ENCODE measurements around the gene NCCRP1. TPM values are rescaled to one million over a fixed set of nuclear protein-coding genes. Genes with fewer than 3 reads are reported as not detected.

The NCCRP1 gene
- total and polyA plus RNA-seq, 10 donors, result 0.12 to 1.7 (median 0.19) TPM; not detected in 5

DNA sequence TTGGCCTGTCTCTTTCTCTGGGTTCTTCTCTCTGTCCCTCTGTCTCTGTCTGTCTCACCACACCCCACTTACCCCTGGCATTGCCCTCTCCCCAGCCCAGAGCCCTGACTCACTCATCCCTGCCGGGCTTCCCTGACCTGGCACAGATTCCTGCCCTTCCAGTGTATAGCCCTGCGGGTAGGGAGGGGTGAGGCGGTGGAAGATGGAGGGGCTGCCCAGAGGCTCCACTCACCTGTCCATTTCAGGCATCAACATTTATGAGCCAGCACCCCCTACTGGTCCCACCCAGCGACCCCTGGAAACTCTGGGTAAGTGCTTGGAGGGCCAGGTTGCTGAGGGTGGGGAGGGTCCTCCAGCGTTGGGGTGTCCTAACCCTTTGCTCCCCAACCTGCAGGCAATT is 1.0 kb downstream of the NCCRP1 start:
- Histone ChIP-seq H3K9me3 (no peaks in the 10 kb centered on the region), H3K4me1 (peaks cover 4 to 28% (median 11%) of the 10 kb centered on the region in 6 donors), H3K4me3 (no peak overlapping the region), H3K36me3 (no peaks in the 10 kb centered on the region), H3K27me3 (replicated peaks in 1 of 7) (peaks cover 0 to 94% (median 65%) of the 10 kb centered on the region in 7 donors), H3K27ac (no peak overlapping the region)
- intact Hi-C loops (cut with DNase I; ENCODE audit: low total_unique reads), result no loop called here
- DNase-seq, result no peak
- WGBS, 5 donors, result 57 to 63% (median 60%) methylated on average over 5 of the region's 5 CpGs
- TF ChIP-seq POLR2AphosphoS5 (IDR thresholded peaks at IDR 0.05) (no peak), CTCF (IDR thresholded peaks at IDR 0.05 in 8 of 11, conservative IDR thresholded peaks at IDR 0.05 in 3 of 11) (no peak), POLR2A (IDR thresholded peaks at IDR 0.05) (no peak)

DNA sequence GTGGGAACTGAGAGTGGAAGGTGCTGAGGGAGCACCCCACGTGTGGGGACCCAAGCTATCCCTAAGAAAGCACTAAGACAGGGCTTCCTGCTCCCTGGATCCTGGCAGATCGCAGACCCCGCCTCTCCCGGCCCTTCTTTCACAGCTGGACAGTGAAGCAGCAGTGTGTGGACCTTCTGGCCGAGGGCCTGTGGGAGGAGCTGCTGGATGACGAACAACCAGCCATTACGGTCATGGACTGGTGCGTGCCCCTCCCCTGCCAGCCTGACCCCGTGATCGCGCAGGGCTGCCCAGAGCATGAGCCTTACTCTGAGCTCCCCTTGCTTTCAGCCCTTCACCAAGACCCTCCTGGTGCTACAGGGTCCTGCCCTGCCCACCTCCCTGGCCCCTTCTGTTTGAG is 2.3 kb downstream of the NCCRP1 start:
- WGBS, 5 donors, result 43 to 61% (median 50%) methylated on average over 7 to 11 of the region's 11 CpGs
- H3K27ac ChIP-seq, result no peak overlapping the region
- intact Hi-C loops (cut with DNase I; ENCODE audit: low total_unique reads), result no loop called here
- peaks cover 4 to 31% (median 11%) of the 10 kb centered on the region in 6 donors for H3K4me1 ChIP-seq
- H3K36me3 ChIP-seq, result no peaks in the 10 kb centered on the region
- TF ChIP-seq POLR2A (IDR thresholded peaks at IDR 0.05) (no peak), POLR2AphosphoS5 (IDR thresholded peaks at IDR 0.05) (peak in 1 of 3 donors; percentile 8)
- no peak overlapping the region for H3K4me3 ChIP-seq
- no peak for DNase-seq
- no peaks in the 10 kb centered on the region for H3K9me3 ChIP-seq
- peaks cover 0 to 100% (median 77%) of the 10 kb centered on the region in 7 donors for H3K27me3 ChIP-seq (replicated peaks in 1 of 7)

DNA sequence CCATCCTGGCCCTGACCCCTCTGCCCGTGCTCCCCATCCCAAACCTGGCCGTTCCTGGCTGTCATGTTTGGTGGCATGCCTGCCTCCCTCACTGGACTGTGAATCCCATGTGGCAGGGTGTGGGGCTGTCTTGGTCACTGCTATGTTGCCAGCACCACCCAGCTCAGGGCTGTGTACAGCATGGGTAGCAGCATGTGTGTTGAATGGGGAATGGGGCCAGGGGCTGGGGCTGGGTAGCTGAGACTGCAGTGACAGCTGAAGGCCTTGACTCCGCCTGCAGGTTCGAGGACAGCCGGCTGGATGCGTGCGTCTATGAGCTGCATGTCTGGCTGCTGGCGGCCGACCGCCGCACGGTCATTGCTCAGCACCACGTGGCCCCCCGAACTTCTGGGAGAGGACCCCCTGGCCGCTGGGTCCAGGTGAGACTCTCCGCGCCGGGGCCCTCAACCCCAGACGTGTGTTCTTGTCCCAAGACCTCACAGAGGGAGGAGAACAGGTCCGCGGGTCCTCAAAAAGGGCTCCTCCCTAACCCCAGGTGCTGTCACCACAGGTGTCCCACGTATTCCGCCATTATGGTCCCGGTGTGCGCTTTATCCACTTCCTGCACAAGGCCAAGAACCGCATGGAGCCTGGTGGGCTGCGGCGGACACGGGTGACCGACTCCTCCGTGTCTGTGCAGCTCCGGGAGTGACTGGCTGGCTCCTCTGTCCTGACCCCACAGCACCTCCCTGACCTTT is 3.5 kb downstream of the NCCRP1 start:
- no peak overlapping the region for H3K4me3 ChIP-seq
- H3K9me3 ChIP-seq, result no peaks in the 10 kb centered on the region
- WGBS, 5 donors, result 70 to 93% (median 85%) methylated on average over 17 to 32 of the region's 32 CpGs
- peaks cover 4 to 29% (median 11%) of the 10 kb centered on the region in 6 donors for H3K4me1 ChIP-seq
- no peak for DNase-seq
- H3K27me3 ChIP-seq (replicated peaks in 1 of 7), result peaks cover 0 to 100% (median 73%) of the 10 kb centered on the region in 7 donors
- intact Hi-C loops (cut with DNase I; ENCODE audit: low total_unique reads), result no loop called here
- H3K36me3 ChIP-seq, result no peaks in the 10 kb centered on the region
- no peak for TF ChIP-seq POLR2AphosphoS5 (IDR thresholded peaks at IDR 0.05)
- no peak for TF ChIP-seq POLR2A (IDR thresholded peaks at IDR 0.05)
- TF ChIP-seq CTCF (IDR thresholded peaks at IDR 0.05 in 8 of 11, conservative IDR thresholded peaks at IDR 0.05 in 3 of 11), result no peak
- H3K27ac ChIP-seq, result no peak overlapping the region

DNA sequence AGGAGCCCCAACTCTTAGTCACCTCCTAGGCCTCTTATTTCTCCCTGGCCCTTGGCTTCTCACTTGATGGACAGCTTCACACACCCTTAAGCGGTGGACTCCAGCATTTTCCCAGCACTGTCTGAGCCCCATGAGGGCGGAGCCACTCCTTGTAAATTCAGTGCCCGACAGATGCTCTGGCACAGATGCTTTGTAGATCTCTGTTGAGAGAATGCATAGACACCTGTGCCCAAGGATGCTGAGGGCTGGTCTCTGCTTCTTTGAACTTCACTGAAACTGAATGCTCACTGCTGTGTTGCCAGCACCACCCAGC is 4.0 kb downstream of the NCCRP1 start:
- intact Hi-C loops (cut with DNase I; ENCODE audit: low total_unique reads), result no loop called here
- H3K9me3 ChIP-seq, result no peaks in the 10 kb centered on the region
- H3K27me3 ChIP-seq (replicated peaks in 1 of 7), result peaks cover 0 to 98% (median 68%) of the 10 kb centered on the region in 7 donors
- no peak for DNase-seq
- H3K4me3 ChIP-seq, result no peak overlapping the region
- 81 to 87% (median 85%) methylated on average over 3 of the region's 3 CpGs for WGBS, 5 donors
- H3K4me1 ChIP-seq, result peaks cover 4 to 23% (median 11%) of the 10 kb centered on the region in 6 donors
- TF ChIP-seq POLR2A (IDR thresholded peaks at IDR 0.05) (no peak), CTCF (IDR thresholded peaks at IDR 0.05 in 8 of 11, conservative IDR thresholded peaks at IDR 0.05 in 3 of 11) (no peak), POLR2AphosphoS5 (IDR thresholded peaks at IDR 0.05) (no peak)
- no peaks in the 10 kb centered on the region for H3K36me3 ChIP-seq
- H3K27ac ChIP-seq, result no peak overlapping the region
